OCI-LY1 (cell line): ENCODE measurements around the gene ZBED2.

Source experiments
- EZH2 ChIP-seq: fragments of 200-600 bp; sonication (generic), shearing (Covaris generic); IDR thresholded peaks from 2 replicates; pipeline ENCODE4 v1.8.0; 2017; ENCODE audit warnings: borderline replicate concordance, mixed run types, mild to moderate bottlenecking, antibody characterized with exemption, low read length, moderate library complexity, mixed read lengths
- TF ChIP-seq, protein P1 (sequence below): fragments of 200-600 bp; sonication (generic), shearing (Covaris generic); IDR thresholded peaks from 2 replicates; pipeline ENCODE4 v1.5.1; 2017; ENCODE audit warnings: mild to moderate bottlenecking, antibody characterized with exemption, low read length, moderate library complexity, mixed read lengths

DNA sequence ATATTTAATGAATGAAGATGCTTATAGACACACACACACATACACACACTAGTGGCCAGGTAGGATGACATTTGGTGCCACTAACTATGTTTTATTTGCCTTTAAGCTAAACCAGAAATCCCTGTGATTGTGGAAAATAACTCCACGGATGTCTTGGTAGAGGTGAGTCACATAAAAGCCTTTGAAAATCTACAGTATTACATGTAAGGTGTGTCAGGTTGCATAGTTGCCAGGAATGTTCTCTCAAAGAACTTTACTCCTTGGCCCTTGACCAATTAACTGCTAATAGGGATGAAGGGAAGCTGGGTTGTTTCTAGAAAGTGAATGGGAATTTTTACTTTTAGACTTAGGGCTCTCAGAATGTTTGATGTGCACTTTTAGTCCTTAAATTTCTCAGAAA, 9.9 kb downstream of the ZBED2 start:
- TF ChIP-seq, protein P1, sequence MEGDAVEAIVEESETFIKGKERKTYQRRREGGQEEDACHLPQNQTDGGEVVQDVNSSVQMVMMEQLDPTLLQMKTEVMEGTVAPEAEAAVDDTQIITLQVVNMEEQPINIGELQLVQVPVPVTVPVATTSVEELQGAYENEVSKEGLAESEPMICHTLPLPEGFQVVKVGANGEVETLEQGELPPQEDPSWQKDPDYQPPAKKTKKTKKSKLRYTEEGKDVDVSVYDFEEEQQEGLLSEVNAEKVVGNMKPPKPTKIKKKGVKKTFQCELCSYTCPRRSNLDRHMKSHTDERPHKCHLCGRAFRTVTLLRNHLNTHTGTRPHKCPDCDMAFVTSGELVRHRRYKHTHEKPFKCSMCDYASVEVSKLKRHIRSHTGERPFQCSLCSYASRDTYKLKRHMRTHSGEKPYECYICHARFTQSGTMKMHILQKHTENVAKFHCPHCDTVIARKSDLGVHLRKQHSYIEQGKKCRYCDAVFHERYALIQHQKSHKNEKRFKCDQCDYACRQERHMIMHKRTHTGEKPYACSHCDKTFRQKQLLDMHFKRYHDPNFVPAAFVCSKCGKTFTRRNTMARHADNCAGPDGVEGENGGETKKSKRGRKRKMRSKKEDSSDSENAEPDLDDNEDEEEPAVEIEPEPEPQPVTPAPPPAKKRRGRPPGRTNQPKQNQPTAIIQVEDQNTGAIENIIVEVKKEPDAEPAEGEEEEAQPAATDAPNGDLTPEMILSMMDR = no peak
- no peak for TF ChIP-seq EZH2
